ENCODE results near the gene KLF6.

- TF ChIP-seq TAF1 (IDR thresholded peaks at IDR 0.05; ENCODE audit: low read depth, low read length) (peak; percentile 38; the same call in 1 of the 2 replicates), POLR2A (IDR thresholded peaks at IDR 0.05; ENCODE audit: low read depth, low read length) (peak; percentile 34; the same call in 1 of the 2 replicates), POLR2AphosphoS5 (IDR thresholded peaks at IDR 0.05; ENCODE audit: low read depth, low read length) (no peak; the same call in 1 of the 2 replicates), SPI1 (IDR thresholded peaks at IDR 0.05; ENCODE audit: low read depth, low read length) (no peak), POU2F2 (IDR thresholded peaks at IDR 0.05; ENCODE audit: low read depth, low read length) (no peak), PAX5 (IDR thresholded peaks at IDR 0.05; ENCODE audit: insufficient read depth, low read length, severe bottlenecking) (no peak)
Observed at GRCh38 chr10:3783682-3784432, 1.2 kb downstream of the KLF6 start.
